ENCODE data around the gene SECTM1. TPM values are rescaled to one million over a fixed set of nuclear protein-coding genes. Genes with fewer than 3 reads are reported as not detected.

The SECTM1 gene
- polyA plus RNA-seq, 2 of the 4 experiments (the other 2 are of a cell fraction) = 0.22 to 2.0 TPM

- ATAC-seq = peak; percentile 75 to 92
- H3K4me1 ChIP-seq = peaks cover 19% of the 10 kb centered on the region; the same call in 2 of the 3 replicates
- POLR2A ChIA-PET = interaction anchor here (0.5 kb wide), 1 partner anchor 51 kb away, joined by 3 read pairs; no protein-coding TSS in a partner anchor
- H3K27ac ChIP-seq = no peak overlapping the region
- peak; percentile 88 to 93 for DNase-seq (ENCODE audit: low read depth in 1 of 2, low spot score in 1 of 2)
- no peak overlapping the region for H3K4me3 ChIP-seq
- H3K4me2 ChIP-seq = no peak overlapping the region; the same call in 2 of the 3 replicates
- 41% methylated on average over 25 of the region's 26 CpGs for WGBS (ENCODE audit: missing lambda C conversion rate)
- FAIRE-seq = peak; percentile 65
- CTCF ChIA-PET = interaction anchor here (0.6 to 5.1 kb wide), 71 partner anchors 8 to 429 kb away, joined by 3 to 117 read pairs (median 5); partner anchors contain the start of genes HEXD, SECTM1 and UTS2R
- H3K9me3 ChIP-seq = no peaks in the 10 kb centered on the region
- TF ChIP-seq E2F6 (IDR thresholded peaks at IDR 0.05; ENCODE audit: borderline replicate concordance, low read depth) (no peak), CEBPB (IDR thresholded peaks at IDR 0.05) (no peak), POLR2A (IDR thresholded peaks at IDR 0.05; ENCODE audit: low read length) (no peak), ZC3H11A (IDR thresholded peaks at IDR 0.05) (no peak), HOXB5 (CRISPR knock-in tag; IDR thresholded peaks at IDR 0.05) (no peak), RFX5 (IDR thresholded peaks at IDR 0.05) (peak; percentile 96), MAFK (IDR thresholded peaks at IDR 0.05; ENCODE audit: partially characterized antibody) (no peak), ZSCAN20 (CRISPR knock-in tag; IDR thresholded peaks at IDR 0.05) (no peak), HOXB13 (CRISPR knock-in tag; IDR thresholded peaks at IDR 0.05; ENCODE audit: low read depth) (no peak), FOSB (CRISPR knock-in tag; IDR thresholded peaks at IDR 0.05) (no peak), ESRRA (IDR thresholded peaks at IDR 0.05; ENCODE audit: borderline replicate concordance, low read length) (no peak), HEYL (CRISPR knock-in tag; IDR thresholded peaks at IDR 0.05) (no peak), CHD2 (IDR thresholded peaks at IDR 0.05; ENCODE audit: low read length, partially characterized antibody) (no peak), FOXS1 (CRISPR knock-in tag; IDR thresholded peaks at IDR 0.05) (no peak), NFE2L2 (conservative IDR thresholded peaks at IDR 0.05; ENCODE audit: low read length) (no peak), KDM5A (IDR thresholded peaks at IDR 0.05) (no peak), RNF2 (IDR thresholded peaks at IDR 0.05; ENCODE audit: borderline replicate concordance, low read depth) (no peak), RCOR1 (IDR thresholded peaks at IDR 0.05; ENCODE audit: low read depth, low read length) (no peak), HOXA7 (CRISPR knock-in tag; IDR thresholded peaks at IDR 0.05) (no peak), TFCP2L1 (CRISPR knock-in tag; IDR thresholded peaks at IDR 0.05) (no peak), HMGXB4 (CRISPR knock-in tag; IDR thresholded peaks at IDR 0.05; ENCODE audit: borderline replicate concordance) (no peak), MAZ (IDR thresholded peaks at IDR 0.05; ENCODE audit: borderline replicate concordance, low read depth, low read length) (no peak), TP53 (CRISPR knock-in tag; IDR thresholded peaks at IDR 0.05) (no peak), CHD4 (IDR thresholded peaks at IDR 0.05; ENCODE audit: borderline replicate concordance) (no peak), PHF8 (IDR thresholded peaks at IDR 0.05; ENCODE audit: borderline replicate concordance, low read depth) (no peak), JUNB (IDR thresholded peaks at IDR 0.05) (no peak), RARB (CRISPR knock-in tag; IDR thresholded peaks at IDR 0.05) (no peak), MYC (IDR thresholded peaks at IDR 0.05; ENCODE audit: borderline replicate concordance, low read length) (peak; percentile 50; the same call in 1 of the 2 replicates)
- TF ChIP-seq, protein P1, sequence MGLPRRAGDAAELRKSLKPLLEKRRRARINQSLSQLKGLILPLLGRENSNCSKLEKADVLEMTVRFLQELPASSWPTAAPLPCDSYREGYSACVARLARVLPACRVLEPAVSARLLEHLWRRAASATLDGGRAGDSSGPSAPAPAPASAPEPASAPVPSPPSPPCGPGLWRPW (IDR thresholded peaks at IDR 0.05) = no peak
- TF ChIP-seq, protein P2, sequence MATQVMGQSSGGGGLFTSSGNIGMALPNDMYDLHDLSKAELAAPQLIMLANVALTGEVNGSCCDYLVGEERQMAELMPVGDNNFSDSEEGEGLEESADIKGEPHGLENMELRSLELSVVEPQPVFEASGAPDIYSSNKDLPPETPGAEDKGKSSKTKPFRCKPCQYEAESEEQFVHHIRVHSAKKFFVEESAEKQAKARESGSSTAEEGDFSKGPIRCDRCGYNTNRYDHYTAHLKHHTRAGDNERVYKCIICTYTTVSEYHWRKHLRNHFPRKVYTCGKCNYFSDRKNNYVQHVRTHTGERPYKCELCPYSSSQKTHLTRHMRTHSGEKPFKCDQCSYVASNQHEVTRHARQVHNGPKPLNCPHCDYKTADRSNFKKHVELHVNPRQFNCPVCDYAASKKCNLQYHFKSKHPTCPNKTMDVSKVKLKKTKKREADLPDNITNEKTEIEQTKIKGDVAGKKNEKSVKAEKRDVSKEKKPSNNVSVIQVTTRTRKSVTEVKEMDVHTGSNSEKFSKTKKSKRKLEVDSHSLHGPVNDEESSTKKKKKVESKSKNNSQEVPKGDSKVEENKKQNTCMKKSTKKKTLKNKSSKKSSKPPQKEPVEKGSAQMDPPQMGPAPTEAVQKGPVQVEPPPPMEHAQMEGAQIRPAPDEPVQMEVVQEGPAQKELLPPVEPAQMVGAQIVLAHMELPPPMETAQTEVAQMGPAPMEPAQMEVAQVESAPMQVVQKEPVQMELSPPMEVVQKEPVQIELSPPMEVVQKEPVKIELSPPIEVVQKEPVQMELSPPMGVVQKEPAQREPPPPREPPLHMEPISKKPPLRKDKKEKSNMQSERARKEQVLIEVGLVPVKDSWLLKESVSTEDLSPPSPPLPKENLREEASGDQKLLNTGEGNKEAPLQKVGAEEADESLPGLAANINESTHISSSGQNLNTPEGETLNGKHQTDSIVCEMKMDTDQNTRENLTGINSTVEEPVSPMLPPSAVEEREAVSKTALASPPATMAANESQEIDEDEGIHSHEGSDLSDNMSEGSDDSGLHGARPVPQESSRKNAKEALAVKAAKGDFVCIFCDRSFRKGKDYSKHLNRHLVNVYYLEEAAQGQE (IDR thresholded peaks at IDR 0.05) = 0 out of 2 replicates have a peak, but pooled peaks have one; percentile 27
- TF ChIP-seq, protein P3, sequence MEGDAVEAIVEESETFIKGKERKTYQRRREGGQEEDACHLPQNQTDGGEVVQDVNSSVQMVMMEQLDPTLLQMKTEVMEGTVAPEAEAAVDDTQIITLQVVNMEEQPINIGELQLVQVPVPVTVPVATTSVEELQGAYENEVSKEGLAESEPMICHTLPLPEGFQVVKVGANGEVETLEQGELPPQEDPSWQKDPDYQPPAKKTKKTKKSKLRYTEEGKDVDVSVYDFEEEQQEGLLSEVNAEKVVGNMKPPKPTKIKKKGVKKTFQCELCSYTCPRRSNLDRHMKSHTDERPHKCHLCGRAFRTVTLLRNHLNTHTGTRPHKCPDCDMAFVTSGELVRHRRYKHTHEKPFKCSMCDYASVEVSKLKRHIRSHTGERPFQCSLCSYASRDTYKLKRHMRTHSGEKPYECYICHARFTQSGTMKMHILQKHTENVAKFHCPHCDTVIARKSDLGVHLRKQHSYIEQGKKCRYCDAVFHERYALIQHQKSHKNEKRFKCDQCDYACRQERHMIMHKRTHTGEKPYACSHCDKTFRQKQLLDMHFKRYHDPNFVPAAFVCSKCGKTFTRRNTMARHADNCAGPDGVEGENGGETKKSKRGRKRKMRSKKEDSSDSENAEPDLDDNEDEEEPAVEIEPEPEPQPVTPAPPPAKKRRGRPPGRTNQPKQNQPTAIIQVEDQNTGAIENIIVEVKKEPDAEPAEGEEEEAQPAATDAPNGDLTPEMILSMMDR (IDR thresholded peaks at IDR 0.05) = peak; percentile 98
- TF ChIP-seq, protein P4, sequence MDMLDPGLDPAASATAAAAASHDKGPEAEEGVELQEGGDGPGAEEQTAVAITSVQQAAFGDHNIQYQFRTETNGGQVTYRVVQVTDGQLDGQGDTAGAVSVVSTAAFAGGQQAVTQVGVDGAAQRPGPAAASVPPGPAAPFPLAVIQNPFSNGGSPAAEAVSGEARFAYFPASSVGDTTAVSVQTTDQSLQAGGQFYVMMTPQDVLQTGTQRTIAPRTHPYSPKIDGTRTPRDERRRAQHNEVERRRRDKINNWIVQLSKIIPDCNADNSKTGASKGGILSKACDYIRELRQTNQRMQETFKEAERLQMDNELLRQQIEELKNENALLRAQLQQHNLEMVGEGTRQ (IDR thresholded peaks at IDR 0.05) = no peak
Measured at GRCh38 chr17:82351713-82352488, 18.3 kb upstream of the SECTM1 start.
